Glutamatergic neuron (in vitro differentiated cells): ENCODE results near the gene DTD1. TPM values are rescaled to one million over a fixed set of nuclear protein-coding genes. Genes with fewer than 3 reads are reported as not detected.

Source experiments
- DNase-seq: peaks from one replicate; pipeline ENCODE4 v3.0.0; 2022
- H3K27ac Mint-ChIP-seq: one replicate; pipeline ENCODE4 v1.8.0; 2020; ENCODE audit warnings: mild to moderate bottlenecking, mixed read lengths, inconsistent platforms; ENCODE audit not compliant: unreplicated experiment
- H3K27me3 Mint-ChIP-seq: one replicate; pipeline ENCODE4 v1.8.0; 2020; ENCODE audit warnings: mild to moderate bottlenecking, moderate library complexity, mixed read lengths, inconsistent platforms; ENCODE audit not compliant: unreplicated experiment
- H3K36me3 Mint-ChIP-seq: one replicate; pipeline ENCODE4 v1.8.0; 2020; ENCODE audit warnings: mild to moderate bottlenecking, mixed read lengths, inconsistent platforms; ENCODE audit not compliant: unreplicated experiment
- H3K4me1 Mint-ChIP-seq: one replicate; pipeline ENCODE4 v1.8.0; 2020; ENCODE audit warnings: mild to moderate bottlenecking, low read depth, mixed read lengths, inconsistent platforms; ENCODE audit not compliant: unreplicated experiment
- H3K4me3 Mint-ChIP-seq: one replicate; pipeline ENCODE4 v1.8.0; 2020; ENCODE audit warnings: mild to moderate bottlenecking, mixed read lengths, inconsistent platforms; ENCODE audit not compliant: unreplicated experiment
- H3K9me3 Mint-ChIP-seq: one replicate; pipeline ENCODE4 v1.8.0; 2020; ENCODE audit warnings: mild to moderate bottlenecking, moderate library complexity, mixed read lengths, inconsistent platforms; ENCODE audit not compliant: unreplicated experiment
- long read RNA-seq: library from polyadenylated mRNA; unstranded; transcript quantifications from one replicate; pipeline ENCODE4 v2.0.0, GENCODE V29; 2020; ENCODE audit not compliant: unreplicated experiment
- total RNA-seq: library from RNA; stranded (reverse); fragmentation: NEBNext Ultra II Directional; extraction: Animal tissue kit (Norgen Biotek cat#: 25700); gene quantifications from one replicate; pipeline ENCODE4 v1.2.1, GENCODE V29; 2021; ENCODE audit not compliant: unreplicated experiment
- TF ChIP-seq, protein P1 (sequence below): fragments of 200-600 bp; sonication (generic); IDR thresholded peaks from one replicate; pipeline ENCODE4 v1.5.0; 2021; ENCODE audit not compliant: partially characterized antibody, unreplicated experiment

The DTD1 gene
- total RNA-seq = 90.2 TPM
- long read RNA-seq, transcript DTD1-201 (6 exons, 1,387 nt) = major isoform, 71 of 76 reads
- long read RNA-seq, partial matches to known transcripts = 2 of 76 reads
- long read RNA-seq, other reads (novel, unspliced or antisense) = 3 of 76 reads

- Mint-ChIP-seq H3K9me3 (peaks cover 10% of the 10 kb centered on the region), H3K27me3 (peaks cover 9% of the 10 kb centered on the region), H3K4me1 (peaks cover 9% of the 10 kb centered on the region)
These were observed at the start of gene DTD1 for GRCh38 chr20:18587665-18588573. Gene DTD1, plus strand, starts transcription at chr20:18588054. Its CDS starts 19 bp downstream, at chr20:18588073.

GRCh38 chr20:18541741-18542140 lies 46.1 kb upstream of the DTD1 start:
- H3K27me3 Mint-ChIP-seq = peaks cover 2% of the 10 kb centered on the region
- H3K4me1 Mint-ChIP-seq = no peaks in the 10 kb centered on the region
- H3K4me3 Mint-ChIP-seq = no peak overlapping the region
- peaks cover 5% of the 10 kb centered on the region for H3K36me3 Mint-ChIP-seq
- no peak for DNase-seq
- no peak overlapping the region for H3K27ac Mint-ChIP-seq
- TF ChIP-seq, protein P1, sequence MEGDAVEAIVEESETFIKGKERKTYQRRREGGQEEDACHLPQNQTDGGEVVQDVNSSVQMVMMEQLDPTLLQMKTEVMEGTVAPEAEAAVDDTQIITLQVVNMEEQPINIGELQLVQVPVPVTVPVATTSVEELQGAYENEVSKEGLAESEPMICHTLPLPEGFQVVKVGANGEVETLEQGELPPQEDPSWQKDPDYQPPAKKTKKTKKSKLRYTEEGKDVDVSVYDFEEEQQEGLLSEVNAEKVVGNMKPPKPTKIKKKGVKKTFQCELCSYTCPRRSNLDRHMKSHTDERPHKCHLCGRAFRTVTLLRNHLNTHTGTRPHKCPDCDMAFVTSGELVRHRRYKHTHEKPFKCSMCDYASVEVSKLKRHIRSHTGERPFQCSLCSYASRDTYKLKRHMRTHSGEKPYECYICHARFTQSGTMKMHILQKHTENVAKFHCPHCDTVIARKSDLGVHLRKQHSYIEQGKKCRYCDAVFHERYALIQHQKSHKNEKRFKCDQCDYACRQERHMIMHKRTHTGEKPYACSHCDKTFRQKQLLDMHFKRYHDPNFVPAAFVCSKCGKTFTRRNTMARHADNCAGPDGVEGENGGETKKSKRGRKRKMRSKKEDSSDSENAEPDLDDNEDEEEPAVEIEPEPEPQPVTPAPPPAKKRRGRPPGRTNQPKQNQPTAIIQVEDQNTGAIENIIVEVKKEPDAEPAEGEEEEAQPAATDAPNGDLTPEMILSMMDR = no peak
- peaks cover 5% of the 10 kb centered on the region for H3K9me3 Mint-ChIP-seq

More at GRCh38 chr20:18587665-18588573, at the start of gene DTD1:
- Mint-ChIP-seq H3K4me3 (peak within 1 kb of the TSS; percentile 92), H3K27ac (peak within 1 kb of the TSS; percentile 96), H3K36me3 (no peaks in the 10 kb centered on the region)
- TF ChIP-seq, protein P1 = peak; percentile 92
- DNase-seq = peak; percentile 99

- H3K9me3 Mint-ChIP-seq = peaks cover 3% of the 10 kb centered on the region
- H3K4me3 Mint-ChIP-seq = no peak overlapping the region
- no peak overlapping the region for H3K27ac Mint-ChIP-seq
- TF ChIP-seq, protein P1 = no peak
- H3K4me1 Mint-ChIP-seq = no peaks in the 10 kb centered on the region
- H3K36me3 Mint-ChIP-seq = peaks cover 5% of the 10 kb centered on the region
- DNase-seq = no peak
- H3K27me3 Mint-ChIP-seq = no peaks in the 10 kb centered on the region
These were observed 44.6 kb upstream of the DTD1 start for GRCh38 chr20:18543216-18543615.

- peaks cover 3% of the 10 kb centered on the region for H3K9me3 Mint-ChIP-seq
- H3K27ac Mint-ChIP-seq = no peak overlapping the region
- H3K27me3 Mint-ChIP-seq = no peaks in the 10 kb centered on the region
- TF ChIP-seq, protein P1 = no peak
- no peak for DNase-seq
- H3K4me3 Mint-ChIP-seq = no peak overlapping the region
- no peaks in the 10 kb centered on the region for H3K4me1 Mint-ChIP-seq
- peaks cover 5% of the 10 kb centered on the region for H3K36me3 Mint-ChIP-seq
These were observed 43.9 kb upstream of the DTD1 start for GRCh38 chr20:18543932-18544331.

- no peak for DNase-seq
- H3K9me3 Mint-ChIP-seq = no peaks in the 10 kb centered on the region
- no peak overlapping the region for H3K4me3 Mint-ChIP-seq
- no peaks in the 10 kb centered on the region for H3K4me1 Mint-ChIP-seq
- H3K36me3 Mint-ChIP-seq = no peaks in the 10 kb centered on the region
- H3K27me3 Mint-ChIP-seq = no peaks in the 10 kb centered on the region
- TF ChIP-seq, protein P1 = no peak
- H3K27ac Mint-ChIP-seq = no peak overlapping the region
These were observed 42.3 kb upstream of the DTD1 start for GRCh38 chr20:18545566-18545965.
